Measurements from ENCODE around the gene PLSCR3.

The PLSCR3 gene

GRCh38 chr17:7408863-7409262 is 14.5 kb upstream of the PLSCR3 start:
- Histone ChIP-seq H4K20me1 (ENCODE audit: insufficient read depth, low read length) (no peaks in the 10 kb centered on the region), H3K79me2 (ENCODE audit: low read length) (no peaks in the 10 kb centered on the region), H3K4me1 (ENCODE audit: low read length) (peaks cover 5% of the 10 kb centered on the region), H3K27me3 (ENCODE audit: low read depth, low read length) (peaks cover 5% of the 10 kb centered on the region; the same call in 1 of the 2 replicates), H2AFZ (ENCODE audit: low read depth, low read length) (no peak overlapping the region), H3K27ac (ENCODE audit: low read length) (no peak overlapping the region), H3K9ac (ENCODE audit: low read length) (no peak overlapping the region), H3K4me2 (ENCODE audit: low read length) (no peak overlapping the region), H3K36me3 (replicated peaks; ENCODE audit: low read depth, low read length) (no peaks in the 10 kb centered on the region), H3K9me3 (ENCODE audit: insufficient read depth, low read length) (no peaks in the 10 kb centered on the region), H3K4me3 (ENCODE audit: low read length) (no peak overlapping the region)
- no peak for TF ChIP-seq EZH2phosphoT487 (IDR thresholded peaks at IDR 0.05; ENCODE audit: low read depth)
- TF ChIP-seq, protein P1, sequence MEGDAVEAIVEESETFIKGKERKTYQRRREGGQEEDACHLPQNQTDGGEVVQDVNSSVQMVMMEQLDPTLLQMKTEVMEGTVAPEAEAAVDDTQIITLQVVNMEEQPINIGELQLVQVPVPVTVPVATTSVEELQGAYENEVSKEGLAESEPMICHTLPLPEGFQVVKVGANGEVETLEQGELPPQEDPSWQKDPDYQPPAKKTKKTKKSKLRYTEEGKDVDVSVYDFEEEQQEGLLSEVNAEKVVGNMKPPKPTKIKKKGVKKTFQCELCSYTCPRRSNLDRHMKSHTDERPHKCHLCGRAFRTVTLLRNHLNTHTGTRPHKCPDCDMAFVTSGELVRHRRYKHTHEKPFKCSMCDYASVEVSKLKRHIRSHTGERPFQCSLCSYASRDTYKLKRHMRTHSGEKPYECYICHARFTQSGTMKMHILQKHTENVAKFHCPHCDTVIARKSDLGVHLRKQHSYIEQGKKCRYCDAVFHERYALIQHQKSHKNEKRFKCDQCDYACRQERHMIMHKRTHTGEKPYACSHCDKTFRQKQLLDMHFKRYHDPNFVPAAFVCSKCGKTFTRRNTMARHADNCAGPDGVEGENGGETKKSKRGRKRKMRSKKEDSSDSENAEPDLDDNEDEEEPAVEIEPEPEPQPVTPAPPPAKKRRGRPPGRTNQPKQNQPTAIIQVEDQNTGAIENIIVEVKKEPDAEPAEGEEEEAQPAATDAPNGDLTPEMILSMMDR (IDR thresholded peaks at IDR 0.05; ENCODE audit: low read depth, low read length): no peak

- no peak overlapping the region for H3K9ac ChIP-seq (ENCODE audit: low read length)
These were observed 14.0 kb upstream of the PLSCR3 start for GRCh38 chr17:7408252-7408727.

GRCh38 chr17:7407485-7408251 is 13.3 kb upstream of the PLSCR3 start, which contains the start of gene NLGN2:
NLGN2 (plus strand) TSS chr17:7407845; CDS start chr17:7408256, 411 bp downstream.
- H3K9ac ChIP-seq (ENCODE audit: low read length): no peak within 1 kb of the TSS
- peaks cover 5% of the 10 kb centered on the region; the same call in 1 of the 2 replicates for H3K27me3 ChIP-seq (ENCODE audit: low read depth, low read length)
- H3K27ac ChIP-seq (ENCODE audit: low read length): no peak within 1 kb of the TSS
- peaks cover 10% of the 10 kb centered on the region for H3K4me1 ChIP-seq (ENCODE audit: low read length)
- H3K36me3 ChIP-seq (replicated peaks; ENCODE audit: low read depth, low read length): no peaks in the 10 kb centered on the region
- H2AFZ ChIP-seq (ENCODE audit: low read depth, low read length): no peak within 1 kb of the TSS
- TF ChIP-seq, protein P1 (IDR thresholded peaks at IDR 0.05; ENCODE audit: low read depth, low read length): no peak
- TF ChIP-seq EZH2phosphoT487 (IDR thresholded peaks at IDR 0.05; ENCODE audit: low read depth): no peak
- H3K4me2 ChIP-seq (ENCODE audit: low read length): no peak within 1 kb of the TSS
- H4K20me1 ChIP-seq (ENCODE audit: insufficient read depth, low read length): no peaks in the 10 kb centered on the region
- H3K9me3 ChIP-seq (ENCODE audit: insufficient read depth, low read length): no peaks in the 10 kb centered on the region
- H3K79me2 ChIP-seq (ENCODE audit: low read length): no peaks in the 10 kb centered on the region
- no peak within 1 kb of the TSS for H3K4me3 ChIP-seq (ENCODE audit: low read length)

More at GRCh38 chr17:7408252-7408727, 14.0 kb upstream of the PLSCR3 start:
- Histone ChIP-seq H3K4me3 (ENCODE audit: low read length) (no peak overlapping the region), H3K27me3 (ENCODE audit: low read depth, low read length) (peaks cover 5% of the 10 kb centered on the region; the same call in 1 of the 2 replicates), H3K79me2 (ENCODE audit: low read length) (no peaks in the 10 kb centered on the region), H4K20me1 (ENCODE audit: insufficient read depth, low read length) (no peaks in the 10 kb centered on the region), H3K27ac (ENCODE audit: low read length) (no peak overlapping the region), H3K4me1 (ENCODE audit: low read length) (peaks cover 5% of the 10 kb centered on the region), H3K36me3 (replicated peaks; ENCODE audit: low read depth, low read length) (no peaks in the 10 kb centered on the region), H3K9me3 (ENCODE audit: insufficient read depth, low read length) (no peaks in the 10 kb centered on the region), H3K4me2 (ENCODE audit: low read length) (no peak overlapping the region), H2AFZ (ENCODE audit: low read depth, low read length) (no peak overlapping the region)
- TF ChIP-seq, protein P1 (IDR thresholded peaks at IDR 0.05; ENCODE audit: low read depth, low read length): no peak

DNA sequence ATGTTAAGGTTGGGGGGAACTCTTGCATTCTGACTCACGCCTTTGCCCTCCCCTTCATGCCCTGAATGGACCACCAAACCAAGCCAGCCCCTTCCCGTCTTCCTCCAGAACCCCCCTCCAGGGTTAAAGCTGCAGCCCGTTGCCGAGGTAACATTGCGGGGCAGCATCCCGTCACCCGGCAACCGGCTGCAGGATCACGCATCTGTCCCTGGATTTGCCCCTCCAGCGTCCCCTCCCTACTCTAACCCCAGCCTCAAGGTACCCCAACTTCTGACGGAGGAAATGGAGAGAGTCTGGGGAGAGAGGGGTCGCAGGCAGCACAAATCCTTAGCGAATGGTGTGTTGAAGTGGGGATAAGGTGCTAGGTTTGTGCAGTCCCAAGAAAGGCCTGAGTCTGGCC is 12.8 kb upstream of the PLSCR3 start:
- TF ChIP-seq, protein P1 (IDR thresholded peaks at IDR 0.05; ENCODE audit: low read depth, low read length): no peak
- TF ChIP-seq EZH2phosphoT487 (IDR thresholded peaks at IDR 0.05; ENCODE audit: low read depth): no peak
- Histone ChIP-seq H3K4me3 (ENCODE audit: low read length) (no peak overlapping the region), H3K36me3 (replicated peaks; ENCODE audit: low read depth, low read length) (no peaks in the 10 kb centered on the region), H3K9me3 (ENCODE audit: insufficient read depth, low read length) (no peaks in the 10 kb centered on the region), H3K79me2 (ENCODE audit: low read length) (no peaks in the 10 kb centered on the region), H4K20me1 (ENCODE audit: insufficient read depth, low read length) (no peaks in the 10 kb centered on the region), H3K4me2 (ENCODE audit: low read length) (no peak overlapping the region), H2AFZ (ENCODE audit: low read depth, low read length) (no peak overlapping the region), H3K27ac (ENCODE audit: low read length) (no peak overlapping the region), H3K9ac (ENCODE audit: low read length) (no peak overlapping the region), H3K27me3 (ENCODE audit: low read depth, low read length) (peaks cover 5% of the 10 kb centered on the region; the same call in 1 of the 2 replicates), H3K4me1 (ENCODE audit: low read length) (peaks cover 10% of the 10 kb centered on the region)
